ENCODE data around the gene MESD.

Gene MESD

GRCh38 chr15:80989518-80990478 lies at the start of gene MESD:
Gene MESD (minus strand): TSS chr15:80989819. CDS start chr15:80989791, 28 bp downstream.
- DNase-seq = peak; percentile 91

- DNase-seq = no peak
Observed at GRCh38 chr15:81038975-81039607, 49.5 kb upstream of the MESD start.

GRCh38 chr15:81037952-81038743 lies 48.5 kb upstream of the MESD start:
- DNase-seq = no peak

- DNase-seq = no peak
Observed at GRCh38 chr15:81033508-81033907, 43.9 kb upstream of the MESD start.

- no peak for DNase-seq
Observed at GRCh38 chr15:81032818-81033217, 43.2 kb upstream of the MESD start.

- no peak for DNase-seq
Observed at GRCh38 chr15:81032355-81032754, 42.7 kb upstream of the MESD start.

- no peak for DNase-seq
Observed at GRCh38 chr15:81031203-81031602, 41.6 kb upstream of the MESD start.

- DNase-seq = no peak
Observed at GRCh38 chr15:81030301-81030750, 40.7 kb upstream of the MESD start.

GRCh38 chr15:81029414-81030300 lies 40.0 kb upstream of the MESD start:
- DNase-seq = no peak

- no peak for DNase-seq
Observed at GRCh38 chr15:81026836-81027599, 37.4 kb upstream of the MESD start.

GRCh38 chr15:81025721-81026370 lies 36.2 kb upstream of the MESD start:
- DNase-seq = no peak

- DNase-seq = no peak
Observed at GRCh38 chr15:81024936-81025335, 35.3 kb upstream of the MESD start.

- DNase-seq = no peak
Observed at GRCh38 chr15:81024265-81024872, 34.8 kb upstream of the MESD start.

- DNase-seq = no peak
Observed at GRCh38 chr15:81023483-81024264, 34.1 kb upstream of the MESD start.

- no peak for DNase-seq
Observed at GRCh38 chr15:81021321-81021720, 31.7 kb upstream of the MESD start.

- no peak for DNase-seq
Observed at GRCh38 chr15:81018197-81018596, 28.6 kb upstream of the MESD start.

GRCh38 chr15:81016489-81017068 lies 27.0 kb upstream of the MESD start:
- no peak for DNase-seq

- no peak for DNase-seq
Observed at GRCh38 chr15:81015621-81016488, 26.2 kb upstream of the MESD start.
